ENCODE measurements around the gene CH25H. TPM values are rescaled to one million over a fixed set of nuclear protein-coding genes. Genes with fewer than 3 reads are reported as not detected.

The CH25H gene
- total RNA-seq, 6 donors from 2014 or later = 3.4 to 12.0 (median 6.8) TPM

DNA sequence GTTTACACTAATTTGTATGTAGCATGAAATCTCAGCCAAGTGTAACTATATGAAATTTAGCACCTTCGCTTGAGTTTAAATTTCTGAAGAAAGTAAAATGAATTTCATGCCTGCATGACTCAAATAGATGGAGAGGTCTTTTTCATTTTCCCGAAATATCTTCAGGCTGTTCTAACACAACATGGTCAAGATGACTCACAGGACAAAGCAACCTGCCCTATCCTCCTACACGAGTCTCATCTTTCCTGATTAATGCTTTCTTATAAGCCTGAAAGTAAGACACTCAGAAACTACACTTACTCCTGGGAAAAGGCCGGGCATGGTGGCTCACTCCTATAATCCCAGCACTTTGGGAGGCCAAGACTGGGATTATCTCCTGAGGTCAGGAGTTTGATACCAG is 41.2 kb downstream of the CH25H start:
- WGBS, 2 donors = 86 to 94% methylated on average over 4 of the region's 4 CpGs
- DNase-seq (no peak), ATAC-seq (ENCODE audit: low FRiP score in 2 of 2) (no peak)
- Histone ChIP-seq H3K36me3 (no peaks in the 10 kb centered on the region), H3K27me3 (no peaks in the 10 kb centered on the region), H3K4me3 (no peak overlapping the region), H3K9me3 (no peaks in the 10 kb centered on the region), H3K27ac (no peak overlapping the region), H3K4me1 (peaks cover 0 to 6% (median 2%) of the 10 kb centered on the region in 4 donors)
- TF ChIP-seq EP300 (IDR thresholded peaks at IDR 0.05) (no peak), POLR2AphosphoS5 (IDR thresholded peaks at IDR 0.05) (no peak), POLR2A (IDR thresholded peaks at IDR 0.05) (no peak)
- TF ChIP-seq, protein P1, sequence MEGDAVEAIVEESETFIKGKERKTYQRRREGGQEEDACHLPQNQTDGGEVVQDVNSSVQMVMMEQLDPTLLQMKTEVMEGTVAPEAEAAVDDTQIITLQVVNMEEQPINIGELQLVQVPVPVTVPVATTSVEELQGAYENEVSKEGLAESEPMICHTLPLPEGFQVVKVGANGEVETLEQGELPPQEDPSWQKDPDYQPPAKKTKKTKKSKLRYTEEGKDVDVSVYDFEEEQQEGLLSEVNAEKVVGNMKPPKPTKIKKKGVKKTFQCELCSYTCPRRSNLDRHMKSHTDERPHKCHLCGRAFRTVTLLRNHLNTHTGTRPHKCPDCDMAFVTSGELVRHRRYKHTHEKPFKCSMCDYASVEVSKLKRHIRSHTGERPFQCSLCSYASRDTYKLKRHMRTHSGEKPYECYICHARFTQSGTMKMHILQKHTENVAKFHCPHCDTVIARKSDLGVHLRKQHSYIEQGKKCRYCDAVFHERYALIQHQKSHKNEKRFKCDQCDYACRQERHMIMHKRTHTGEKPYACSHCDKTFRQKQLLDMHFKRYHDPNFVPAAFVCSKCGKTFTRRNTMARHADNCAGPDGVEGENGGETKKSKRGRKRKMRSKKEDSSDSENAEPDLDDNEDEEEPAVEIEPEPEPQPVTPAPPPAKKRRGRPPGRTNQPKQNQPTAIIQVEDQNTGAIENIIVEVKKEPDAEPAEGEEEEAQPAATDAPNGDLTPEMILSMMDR (IDR thresholded peaks at IDR 0.05) = no peak

DNA sequence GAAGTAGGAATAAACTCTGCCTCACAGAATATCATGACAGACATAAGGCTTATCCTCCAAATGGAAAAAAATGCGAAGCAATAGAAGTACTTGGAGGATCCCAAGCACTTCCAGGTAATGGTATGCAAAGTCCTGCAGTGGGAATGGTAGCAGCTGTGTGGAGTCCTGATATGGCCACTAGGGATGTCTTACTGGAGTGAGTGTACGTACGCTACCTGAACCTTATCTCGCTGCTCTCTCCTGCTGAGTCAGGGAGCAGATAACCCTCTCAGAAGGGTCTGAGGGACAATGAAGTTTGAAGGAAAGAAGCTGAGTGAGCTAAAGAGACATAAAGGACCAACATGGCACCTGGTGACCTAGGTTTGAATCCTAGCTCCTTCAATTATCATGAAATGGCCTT is 42.2 kb downstream of the CH25H start:
- Histone ChIP-seq H3K4me3 (no peak overlapping the region), H3K27ac (no peak overlapping the region), H3K36me3 (no peaks in the 10 kb centered on the region), H3K4me1 (peaks cover 0 to 6% (median 2%) of the 10 kb centered on the region in 4 donors), H3K9me3 (no peaks in the 10 kb centered on the region), H3K27me3 (no peaks in the 10 kb centered on the region)
- peak in 1 of 2 donors; percentile 37 for ATAC-seq (ENCODE audit: low FRiP score in 2 of 2)
- TF ChIP-seq POLR2A (IDR thresholded peaks at IDR 0.05) = no peak
- no peak for TF ChIP-seq EP300 (IDR thresholded peaks at IDR 0.05)
- TF ChIP-seq, protein P1 (IDR thresholded peaks at IDR 0.05) = no peak
- no peak for TF ChIP-seq POLR2AphosphoS5 (IDR thresholded peaks at IDR 0.05)
- 93 to 94% methylated on average over 4 of the region's 4 CpGs for WGBS, 2 donors
- no peak for DNase-seq

DNA sequence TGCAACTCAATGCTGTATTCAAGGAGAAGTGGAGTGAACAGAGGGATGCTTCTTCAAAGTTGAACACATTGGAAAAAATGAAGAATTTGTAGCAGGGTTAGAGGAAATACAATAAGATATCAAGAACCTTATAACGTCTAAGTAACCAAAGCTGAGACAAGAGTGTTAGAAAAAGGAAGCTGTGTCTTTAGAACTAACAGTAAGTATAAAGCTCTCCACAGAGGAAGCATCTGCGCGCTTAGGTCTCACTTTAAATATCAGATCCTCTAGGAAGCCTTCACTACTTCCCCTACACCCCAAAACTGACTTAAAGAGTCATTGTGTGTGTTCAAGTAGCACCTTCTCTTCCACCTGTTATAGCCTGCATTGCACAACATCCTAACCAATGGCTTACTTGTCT is 43.0 kb downstream of the CH25H start:
- DNase-seq = no peak
- Histone ChIP-seq H3K27ac (peak overlapping the region in 1 of 4 donors; percentile 25), H3K36me3 (no peaks in the 10 kb centered on the region), H3K27me3 (no peaks in the 10 kb centered on the region), H3K4me1 (peaks cover 0 to 6% (median 2%) of the 10 kb centered on the region in 4 donors), H3K9me3 (no peaks in the 10 kb centered on the region), H3K4me3 (no peak overlapping the region)
- peak in 1 of 2 donors; percentile 62 for ATAC-seq (ENCODE audit: low FRiP score in 2 of 2)
- TF ChIP-seq POLR2A (IDR thresholded peaks at IDR 0.05) (no peak), EP300 (IDR thresholded peaks at IDR 0.05) (no peak), POLR2AphosphoS5 (IDR thresholded peaks at IDR 0.05) (no peak)
- TF ChIP-seq, protein P1 (IDR thresholded peaks at IDR 0.05) = no peak
- WGBS, 2 donors = 59 to 67% methylated on average over 3 of the region's 3 CpGs

DNA sequence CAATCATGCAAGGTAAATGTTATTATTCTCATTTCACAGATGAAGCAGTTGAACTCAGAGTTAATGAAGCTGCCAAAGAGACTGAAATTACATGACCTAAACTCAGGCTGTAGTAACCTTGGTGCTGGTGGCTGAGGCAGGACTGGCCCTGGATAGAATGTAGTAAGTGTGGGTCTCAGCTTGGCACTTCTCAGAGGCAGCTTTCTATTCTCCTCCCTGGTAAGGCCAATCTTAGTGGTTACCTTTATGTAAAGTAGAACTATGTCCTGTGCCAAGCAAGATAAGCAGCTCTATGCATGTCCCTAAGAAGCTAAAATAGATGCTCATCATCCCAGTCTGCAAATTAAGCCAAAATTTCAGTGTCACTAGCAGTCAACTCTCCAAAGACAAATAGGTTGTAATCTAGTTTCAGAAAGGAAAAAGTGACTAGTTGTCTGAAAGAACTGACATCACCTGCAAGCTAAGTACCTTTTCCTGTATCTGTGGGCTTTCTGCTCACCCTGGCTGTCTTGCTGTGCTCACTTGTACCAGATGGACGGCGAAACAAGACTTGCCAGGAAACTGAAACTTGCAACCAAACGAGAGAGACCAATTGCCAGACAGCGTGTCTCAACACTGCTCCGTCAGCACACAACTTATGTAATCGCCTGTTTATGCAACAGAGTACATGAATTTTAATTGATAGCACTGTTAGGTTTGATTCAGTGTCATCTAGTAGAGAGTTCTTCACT is 43.7 kb downstream of the CH25H start:
- H3K27ac ChIP-seq = peak overlapping the region in 1 of 4 donors; percentile 25
- peaks cover 0 to 6% (median 2%) of the 10 kb centered on the region in 4 donors for H3K4me1 ChIP-seq
- no peaks in the 10 kb centered on the region for H3K36me3 ChIP-seq
- ATAC-seq (ENCODE audit: low FRiP score in 2 of 2) (peak; percentile 57 to 87), DNase-seq (peak in 1 of 2 donors; percentile 55)
- H3K9me3 ChIP-seq = no peaks in the 10 kb centered on the region
- no peaks in the 10 kb centered on the region for H3K27me3 ChIP-seq
- 48 to 56% methylated on average over 6 of the region's 6 CpGs for WGBS, 2 donors
- TF ChIP-seq EP300 (IDR thresholded peaks at IDR 0.05) (peak in 2 of 4 donors; percentile 7 to 30), POLR2AphosphoS5 (IDR thresholded peaks at IDR 0.05) (peak; percentile 65 to 78)
- TF ChIP-seq, protein P1 (IDR thresholded peaks at IDR 0.05) = no peak
- no peak overlapping the region for H3K4me3 ChIP-seq

DNA sequence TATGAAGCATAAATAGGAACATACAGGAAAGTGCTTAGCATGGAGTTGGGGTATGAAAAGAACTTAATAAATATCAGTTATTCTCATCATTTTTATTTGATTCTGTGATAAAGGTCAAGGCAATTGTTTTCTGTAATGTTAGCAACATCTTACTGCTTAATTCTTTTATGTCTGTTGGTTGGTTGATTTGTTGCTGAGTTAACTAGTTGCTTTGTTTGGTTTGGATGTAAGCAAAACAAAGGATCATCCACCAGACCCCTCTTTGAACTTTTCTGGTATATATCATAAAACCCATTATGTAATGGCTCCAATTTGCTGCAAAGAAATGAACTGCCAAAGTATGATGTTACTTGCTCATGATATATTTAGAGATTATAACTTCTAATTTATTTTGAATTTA is 44.5 kb downstream of the CH25H start:
- Histone ChIP-seq H3K4me1 (peaks cover 0 to 6% (median 2%) of the 10 kb centered on the region in 4 donors), H3K27me3 (no peaks in the 10 kb centered on the region), H3K9me3 (no peaks in the 10 kb centered on the region), H3K4me3 (no peak overlapping the region), H3K27ac (no peak overlapping the region), H3K36me3 (no peaks in the 10 kb centered on the region)
- TF ChIP-seq POLR2A (IDR thresholded peaks at IDR 0.05) = no peak
- no peak for ATAC-seq (ENCODE audit: low FRiP score in 2 of 2)
- DNase-seq = no peak
